Neuron (in vitro differentiated cells): ENCODE data around the gene ATP11A.
"Not testable (repeated sequence)": the region's sequence is repeated elsewhere in the genome, so short reads cannot be mapped to it uniquely, and the experiment has no call there.

ENCODE experiments used
- H2AFZ ChIP-seq: one replicate; pipeline ENCODE4 v1.6.1; 2013; ENCODE audit warnings: low read depth, mild to moderate bottlenecking, inconsistent platforms, low read length, moderate library complexity
- H3K27me3 ChIP-seq: one replicate; pipeline ENCODE4 v1.6.1; 2013; ENCODE audit warnings: low read length; ENCODE audit not compliant: insufficient read depth
- H3K36me3 ChIP-seq: one replicate; pipeline ENCODE4 v1.6.1; 2013; ENCODE audit warnings: low read length; ENCODE audit not compliant: insufficient read depth
- H3K4me1 ChIP-seq: one replicate; pipeline ENCODE4 v1.6.1; 2013; ENCODE audit warnings: low read length; ENCODE audit not compliant: insufficient read depth
- H3K4me3 ChIP-seq: 2 replicates; pipeline ENCODE4 v1.5.1; 2013; ENCODE audit warnings: mild to moderate bottlenecking, low read length, moderate library complexity
- H3K9me3 ChIP-seq: one replicate; pipeline ENCODE4 v1.6.1; 2013; ENCODE audit warnings: low read length

The ATP11A gene

DNA sequence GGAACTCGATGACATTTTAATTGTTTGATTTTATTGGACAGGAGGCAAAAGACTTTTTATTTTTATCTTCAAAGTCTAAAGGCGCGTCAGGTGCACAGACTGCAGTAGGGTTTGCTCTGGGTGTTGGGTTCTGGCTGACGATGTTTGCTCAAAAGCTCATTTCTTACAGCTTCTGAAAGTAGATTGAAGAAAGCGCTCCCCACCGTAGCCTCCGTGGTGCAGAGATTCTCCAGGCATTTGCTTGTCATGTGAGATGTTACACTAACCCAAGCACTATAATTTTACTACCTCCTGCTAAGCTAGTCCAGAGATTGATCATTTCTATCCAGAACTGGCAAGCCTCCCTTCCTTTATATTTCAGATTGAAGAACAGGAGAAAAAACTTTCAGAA is 14.5 kb upstream of the ATP11A start:
- Histone ChIP-seq H3K4me1 (no peaks in the 10 kb centered on the region), H3K4me3 (no peak overlapping the region), H2AFZ (no peak overlapping the region), H3K9me3 (peaks cover 2% of the 10 kb centered on the region), H3K36me3 (no peaks in the 10 kb centered on the region), H3K27me3 (no peaks in the 10 kb centered on the region)

DNA sequence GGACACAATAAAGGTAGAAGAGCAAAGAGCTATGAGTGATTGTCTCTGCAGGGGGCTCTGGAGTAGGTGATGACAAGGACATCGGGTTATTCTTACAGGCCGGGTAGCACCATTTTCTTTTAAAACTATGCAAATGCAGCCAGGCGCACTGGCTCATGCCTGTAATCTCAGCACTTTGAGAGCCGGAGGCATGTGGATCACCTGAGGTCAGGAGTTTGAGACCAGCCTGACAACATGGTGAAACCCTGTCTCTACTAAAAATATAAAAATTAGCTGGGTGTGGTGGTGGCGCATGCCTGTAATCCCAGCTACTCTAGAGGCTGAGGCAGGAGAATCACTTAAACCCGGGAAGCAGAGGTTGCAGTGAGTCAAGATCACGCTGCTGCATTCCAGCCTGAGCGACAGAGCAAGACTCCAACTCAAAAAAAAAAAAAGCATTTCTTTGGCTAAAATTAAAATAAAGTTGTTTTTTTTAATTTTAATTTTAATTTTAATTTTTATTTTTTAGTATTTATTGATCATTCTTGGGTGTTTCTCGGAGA is 12.3 kb upstream of the ATP11A start:
- H3K4me1 ChIP-seq, H3K36me3 ChIP-seq, H3K27me3 ChIP-seq, H3K4me3 ChIP-seq, H3K9me3 ChIP-seq, H2AFZ ChIP-seq: not testable (repeated sequence)

DNA sequence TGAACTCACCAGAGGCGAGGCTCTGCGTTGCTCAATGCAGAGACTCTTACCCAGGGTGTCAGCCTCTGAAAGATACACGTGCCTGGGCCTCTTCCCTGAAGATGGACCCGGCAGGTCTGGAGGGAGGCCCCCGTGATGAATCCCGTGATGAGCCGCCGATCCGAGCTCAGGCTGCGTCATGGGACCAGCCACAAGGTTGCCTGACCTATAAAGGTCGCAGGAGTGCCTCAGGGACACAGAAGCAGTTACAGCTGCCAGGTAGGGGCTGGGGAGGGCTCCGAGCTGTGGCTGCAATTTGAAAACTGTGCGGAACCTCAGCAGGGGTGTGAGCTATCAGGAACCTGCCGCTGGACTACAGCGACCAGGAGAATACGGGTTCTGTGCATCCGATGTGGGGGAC is 10.5 kb upstream of the ATP11A start:
- no peaks in the 10 kb centered on the region for H3K36me3 ChIP-seq
- peaks cover 2% of the 10 kb centered on the region for H3K9me3 ChIP-seq
- H3K27me3 ChIP-seq: no peaks in the 10 kb centered on the region
- no peak overlapping the region for H3K4me3 ChIP-seq
- no peaks in the 10 kb centered on the region for H3K4me1 ChIP-seq
- no peak overlapping the region for H2AFZ ChIP-seq

DNA sequence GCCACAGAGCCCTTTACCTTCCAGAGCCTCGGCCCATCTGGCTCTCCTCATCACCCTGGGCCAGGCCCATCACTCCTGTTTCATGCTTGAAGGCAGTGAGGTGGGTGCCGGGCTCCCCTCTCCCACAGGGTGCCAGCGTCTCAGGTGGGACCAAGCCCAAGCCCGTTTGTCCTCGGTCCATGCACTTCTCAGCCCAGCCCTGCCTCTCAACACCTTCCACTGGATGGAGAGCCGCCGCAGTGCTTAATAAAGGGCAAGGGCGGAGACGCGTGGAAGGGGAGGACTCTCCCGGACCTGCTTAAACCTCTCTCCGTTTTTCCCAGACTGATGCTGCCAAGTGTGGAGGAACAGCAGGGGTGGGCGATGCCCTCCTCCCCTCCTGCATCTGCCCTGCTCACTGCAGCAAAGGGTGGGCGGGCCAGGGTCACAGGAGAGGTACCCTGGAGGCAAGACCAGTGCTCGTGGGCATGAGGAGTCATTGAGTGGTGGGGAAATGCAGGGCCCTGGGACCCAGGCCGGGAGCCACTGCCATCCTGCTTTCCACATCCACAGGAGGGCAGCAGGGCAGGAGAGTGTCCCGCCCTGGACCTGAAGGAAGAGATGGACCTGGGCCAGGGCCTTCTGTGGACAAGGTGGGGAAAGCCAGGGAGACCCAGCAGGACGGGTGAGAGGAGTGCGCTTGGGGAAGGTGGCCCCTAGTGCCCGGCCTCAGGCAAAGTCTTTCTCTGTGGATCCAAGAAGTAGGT is 9.7 kb upstream of the ATP11A start:
- Histone ChIP-seq H2AFZ (no peak overlapping the region), H3K36me3 (no peaks in the 10 kb centered on the region), H3K27me3 (no peaks in the 10 kb centered on the region), H3K4me3 (no peak overlapping the region), H3K9me3 (peaks cover 2% of the 10 kb centered on the region), H3K4me1 (no peaks in the 10 kb centered on the region)

DNA sequence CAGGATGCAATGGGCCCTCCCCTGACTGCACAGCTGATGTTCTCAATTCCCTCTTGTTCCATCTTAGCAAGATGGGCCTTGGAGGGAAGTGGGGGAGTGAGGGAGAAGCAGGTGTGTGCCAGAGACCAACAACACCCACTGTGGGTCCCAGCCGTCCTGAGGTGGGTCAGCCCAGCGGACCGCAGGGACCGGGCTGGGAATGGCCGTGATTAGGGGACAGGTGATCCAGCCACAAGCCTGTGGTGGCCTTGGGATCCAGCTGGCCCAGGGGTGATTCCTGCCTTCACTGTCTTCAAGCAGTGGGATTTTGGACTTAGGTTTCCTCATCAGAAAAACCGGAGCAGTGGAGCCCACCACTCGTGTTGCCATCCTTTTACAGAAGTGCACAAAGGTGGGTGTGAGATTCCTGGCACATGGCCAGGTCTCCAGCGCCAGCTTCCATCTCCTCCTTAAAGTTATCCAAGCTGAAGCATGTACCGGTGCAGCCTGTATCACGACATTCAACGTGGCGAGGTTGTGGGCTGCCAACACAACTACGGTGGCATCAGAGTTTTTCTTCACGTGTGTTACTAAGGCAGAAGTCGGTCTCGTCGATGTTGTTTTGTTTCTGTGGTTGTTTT is 9.0 kb upstream of the ATP11A start:
- Histone ChIP-seq H3K4me3 (no peak overlapping the region), H3K36me3 (no peaks in the 10 kb centered on the region), H3K27me3 (no peaks in the 10 kb centered on the region), H2AFZ (no peak overlapping the region), H3K4me1 (no peaks in the 10 kb centered on the region), H3K9me3 (peaks cover 2% of the 10 kb centered on the region)

DNA sequence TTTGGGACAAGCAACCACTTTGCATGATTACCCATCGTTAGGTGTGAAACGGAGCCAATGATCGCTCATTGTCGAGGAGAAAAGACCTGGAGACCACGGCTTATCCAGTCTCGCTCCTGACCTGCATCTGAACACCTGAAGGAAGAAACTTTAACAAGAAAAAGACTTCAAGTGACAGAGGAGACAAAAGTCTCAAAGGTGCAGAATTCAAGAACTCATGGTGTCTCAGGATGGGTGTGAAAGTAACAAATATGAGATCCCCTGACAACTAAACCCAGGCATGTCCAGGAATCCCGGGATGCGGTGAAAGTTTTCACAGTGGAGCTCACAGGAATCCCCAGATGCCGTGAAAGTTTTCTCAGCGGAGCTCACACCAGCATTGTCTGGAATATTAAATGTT is 6.3 kb upstream of the ATP11A start:
- H2AFZ ChIP-seq: no peak overlapping the region
- no peaks in the 10 kb centered on the region for H3K27me3 ChIP-seq
- peaks cover 2% of the 10 kb centered on the region for H3K9me3 ChIP-seq
- no peaks in the 10 kb centered on the region for H3K4me1 ChIP-seq
- no peak overlapping the region for H3K4me3 ChIP-seq
- no peaks in the 10 kb centered on the region for H3K36me3 ChIP-seq

GRCh38 chr13:112684071-112684845 is 5.6 kb upstream of the ATP11A start:
- Histone ChIP-seq H3K9me3 (no peaks in the 10 kb centered on the region), H3K4me3 (no peak overlapping the region), H3K27me3 (peaks cover 3% of the 10 kb centered on the region), H3K36me3 (no peaks in the 10 kb centered on the region), H3K4me1 (no peaks in the 10 kb centered on the region), H2AFZ (no peak overlapping the region)

DNA sequence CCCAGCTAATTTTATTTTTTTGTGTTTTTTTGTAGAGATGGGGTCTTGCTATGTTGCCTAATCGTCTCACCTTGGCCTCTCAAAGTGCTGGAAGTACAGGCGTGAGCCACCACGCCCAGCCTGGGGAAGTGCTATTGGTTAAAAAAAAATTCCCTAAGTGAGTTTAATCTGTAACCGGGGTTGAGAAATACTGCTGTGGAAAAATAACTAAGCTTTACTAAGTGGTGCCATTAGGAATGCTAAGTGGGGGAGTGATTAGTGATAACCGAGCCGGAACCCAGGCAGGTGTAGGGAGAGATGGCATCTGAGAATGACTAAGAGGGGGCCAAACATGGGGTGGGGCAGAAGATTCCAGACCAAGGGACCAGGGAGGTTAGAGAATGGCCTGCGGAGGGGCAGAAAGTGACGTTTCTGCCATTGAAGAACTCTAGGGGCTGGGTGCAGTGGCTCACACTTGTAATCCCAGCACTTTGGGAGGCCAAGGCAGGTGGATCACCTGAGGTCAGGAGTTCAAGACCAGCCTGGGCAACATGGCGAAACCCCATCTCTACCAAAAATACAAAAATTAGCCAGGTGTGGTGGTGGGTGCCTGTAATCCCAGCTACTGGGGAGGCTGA is 4.5 kb upstream of the ATP11A start:
- not testable (repeated sequence) for H3K4me3 ChIP-seq, H3K36me3 ChIP-seq, H2AFZ ChIP-seq, H3K9me3 ChIP-seq, H3K4me1 ChIP-seq, H3K27me3 ChIP-seq

DNA sequence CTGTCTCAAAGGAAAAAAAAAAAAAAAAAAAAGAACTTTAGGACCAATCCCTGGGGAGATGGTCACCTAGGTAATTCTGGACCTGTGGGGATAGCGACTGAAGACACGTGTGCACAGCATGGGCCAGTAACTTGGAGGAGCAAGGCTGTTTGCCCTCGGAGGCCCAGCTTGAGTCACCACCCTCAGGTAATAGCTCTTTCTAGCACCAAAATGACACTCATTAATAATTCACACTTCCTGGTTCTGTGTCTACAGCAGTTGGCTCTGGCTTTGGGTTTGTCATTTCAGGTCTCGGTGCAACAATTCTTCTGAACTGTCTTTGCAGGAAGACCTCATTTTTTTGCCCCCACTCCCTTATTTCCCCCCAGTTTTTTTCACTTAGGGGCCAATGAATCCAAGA is 3.9 kb upstream of the ATP11A start:
- Histone ChIP-seq H3K27me3 (peaks cover 5% of the 10 kb centered on the region), H3K36me3 (no peaks in the 10 kb centered on the region), H3K4me1 (no peaks in the 10 kb centered on the region), H2AFZ (no peak overlapping the region), H3K9me3 (no peaks in the 10 kb centered on the region), H3K4me3 (no peak overlapping the region)

DNA sequence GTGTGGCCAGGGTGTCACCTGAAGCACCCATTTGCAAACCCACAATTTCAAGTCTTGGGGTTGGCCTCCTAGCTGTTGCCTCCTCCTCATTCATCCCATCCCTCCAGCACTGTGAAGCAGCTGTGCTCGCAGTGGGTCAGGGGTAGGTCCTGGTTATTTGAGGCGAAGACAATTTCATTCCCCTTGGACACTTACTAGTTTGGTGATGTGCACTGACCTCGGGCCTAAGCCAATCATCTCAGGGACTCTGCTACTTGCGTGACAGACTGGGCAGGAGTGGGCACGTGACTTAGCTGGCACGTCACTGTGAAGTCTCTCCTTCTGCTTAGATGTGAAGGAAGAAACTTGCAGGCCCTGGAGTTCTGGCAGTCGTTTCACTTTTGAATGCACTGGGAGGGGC is 3.5 kb upstream of the ATP11A start:
- no peaks in the 10 kb centered on the region for H3K36me3 ChIP-seq
- H3K4me1 ChIP-seq: peaks cover 2% of the 10 kb centered on the region
- H3K4me3 ChIP-seq: no peak overlapping the region
- no peaks in the 10 kb centered on the region for H3K9me3 ChIP-seq
- H3K27me3 ChIP-seq: peaks cover 5% of the 10 kb centered on the region
- no peak overlapping the region for H2AFZ ChIP-seq

GRCh38 chr13:112686987-112687386 is 2.9 kb upstream of the ATP11A start:
- H3K4me1 ChIP-seq: peaks cover 8% of the 10 kb centered on the region
- no peak overlapping the region for H2AFZ ChIP-seq
- no peaks in the 10 kb centered on the region for H3K36me3 ChIP-seq
- H3K4me3 ChIP-seq: no peak overlapping the region
- H3K9me3 ChIP-seq: no peaks in the 10 kb centered on the region
- H3K27me3 ChIP-seq: peaks cover 8% of the 10 kb centered on the region

DNA sequence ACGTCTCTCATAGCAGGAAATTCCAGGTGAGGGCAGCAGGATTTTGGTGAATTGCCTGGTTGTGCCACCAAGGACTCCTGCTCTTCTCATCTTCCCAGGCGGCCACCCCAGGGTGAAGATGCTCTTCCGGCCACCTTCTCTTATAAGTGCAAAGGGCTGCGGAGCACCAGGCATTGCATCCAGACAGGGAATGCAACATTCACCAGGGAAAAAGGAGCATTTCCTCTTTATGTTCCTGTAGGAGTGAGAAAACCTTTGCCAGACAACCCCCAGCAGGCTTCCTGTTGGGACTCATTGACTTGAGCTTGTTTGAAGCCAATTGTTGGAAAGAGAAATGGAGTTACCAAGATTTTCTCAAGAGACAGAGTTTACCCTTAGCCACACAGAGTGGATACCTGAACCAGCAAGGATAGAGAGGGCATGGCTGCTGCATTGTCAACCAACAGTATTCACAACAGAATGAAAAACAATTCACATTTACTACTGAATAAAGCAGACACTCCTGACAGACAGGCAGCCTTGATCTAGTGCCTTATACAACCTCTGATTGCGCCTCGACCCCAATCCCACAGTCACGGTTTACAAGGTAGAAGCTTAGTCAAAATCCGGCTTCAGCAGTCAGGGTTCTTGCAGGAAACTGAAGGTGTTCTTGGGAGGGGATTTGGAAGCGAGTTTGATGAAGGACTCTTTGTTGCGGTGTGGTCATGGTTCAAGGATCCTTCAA is 1.8 kb upstream of the ATP11A start:
- Histone ChIP-seq H2AFZ (no peak overlapping the region), H3K9me3 (no peaks in the 10 kb centered on the region), H3K27me3 (peaks cover 13% of the 10 kb centered on the region), H3K36me3 (no peaks in the 10 kb centered on the region), H3K4me3 (no peak overlapping the region), H3K4me1 (peaks cover 12% of the 10 kb centered on the region)
